ENCODE data around the gene ATP2A1.

The ATP2A1 gene

DNA sequence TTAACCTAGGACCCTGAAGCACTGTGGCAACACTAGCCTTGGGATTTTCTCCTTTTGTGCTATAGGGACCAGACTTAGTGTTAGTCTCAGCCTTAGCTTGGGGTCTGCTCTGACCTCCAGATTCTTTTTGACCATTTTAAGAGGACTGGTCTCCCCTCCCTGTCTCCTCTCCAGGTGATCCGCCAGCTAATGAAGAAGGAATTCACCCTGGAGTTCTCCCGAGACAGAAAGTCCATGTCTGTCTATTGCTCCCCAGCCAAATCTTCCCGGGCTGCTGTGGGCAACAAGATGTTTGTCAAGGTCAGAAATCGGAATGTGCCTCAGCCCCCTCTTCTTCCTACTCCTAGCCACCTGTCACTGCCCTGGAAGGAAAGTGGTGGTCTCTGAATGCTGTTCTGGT is 19.5 kb downstream of the ATP2A1 start:
- no peak for TF ChIP-seq CTCF (conservative IDR thresholded peaks at IDR 0.05; ENCODE audit: low read length)
- H3K4me3 ChIP-seq (ENCODE audit: low read length), result no peak overlapping the region
- DNase-seq (ENCODE audit: low read depth), result no peak

GRCh38 chr16:28898266-28898665 is 20.0 kb downstream of the ATP2A1 start:
- no peak for DNase-seq (ENCODE audit: low read depth)
- no peak overlapping the region for H3K4me3 ChIP-seq (ENCODE audit: low read length)
- TF ChIP-seq CTCF (conservative IDR thresholded peaks at IDR 0.05; ENCODE audit: low read length), result no peak

DNA sequence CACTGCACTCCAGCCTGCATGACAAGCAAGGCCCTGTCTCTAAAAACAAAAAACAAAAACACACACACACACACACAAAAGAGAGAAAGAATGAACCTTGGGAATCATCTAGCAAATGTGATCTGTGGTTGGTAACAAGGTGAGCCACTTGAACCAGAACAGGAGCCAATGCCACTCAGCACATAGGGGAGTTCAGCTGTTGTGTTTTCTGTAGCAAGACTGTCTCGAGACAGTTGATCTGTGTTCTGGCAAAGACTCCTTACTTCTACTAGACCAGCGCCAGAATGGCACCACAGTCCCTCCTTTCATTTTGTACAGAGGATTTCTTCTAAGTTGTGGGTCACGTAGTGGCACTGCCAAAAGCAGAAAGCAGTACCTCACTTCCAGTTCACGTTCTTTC is 20.7 kb downstream of the ATP2A1 start:
- TF ChIP-seq CTCF (conservative IDR thresholded peaks at IDR 0.05; ENCODE audit: low read length), result no peak
- no peak for DNase-seq (ENCODE audit: low read depth)
- no peak overlapping the region for H3K4me3 ChIP-seq (ENCODE audit: low read length)

- TF ChIP-seq CTCF (conservative IDR thresholded peaks at IDR 0.05; ENCODE audit: low read length), result no peak
- no peak for DNase-seq (ENCODE audit: low read depth)
- no peak overlapping the region for H3K4me3 ChIP-seq (ENCODE audit: low read length)
Measured at GRCh38 chr16:28899882-28900590, 21.7 kb downstream of the ATP2A1 start.

DNA sequence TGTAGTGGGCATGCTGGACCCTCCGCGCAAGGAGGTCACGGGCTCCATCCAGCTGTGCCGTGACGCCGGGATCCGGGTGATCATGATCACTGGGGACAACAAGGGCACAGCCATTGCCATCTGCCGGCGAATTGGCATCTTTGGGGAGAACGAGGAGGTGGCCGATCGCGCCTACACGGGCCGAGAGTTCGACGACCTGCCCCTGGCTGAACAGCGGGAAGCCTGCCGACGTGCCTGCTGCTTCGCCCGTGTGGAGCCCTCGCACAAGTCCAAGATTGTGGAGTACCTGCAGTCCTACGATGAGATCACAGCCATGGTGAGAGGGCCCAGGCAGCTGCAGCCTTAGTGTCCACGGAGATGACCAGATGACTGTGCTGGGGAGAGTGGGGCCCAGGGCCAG is 22.3 kb downstream of the ATP2A1 start:
- DNase-seq (ENCODE audit: low read depth), result no peak
- H3K4me3 ChIP-seq (ENCODE audit: low read length), result no peak overlapping the region
- TF ChIP-seq CTCF (conservative IDR thresholded peaks at IDR 0.05; ENCODE audit: low read length), result no peak

- no peak for TF ChIP-seq CTCF (conservative IDR thresholded peaks at IDR 0.05; ENCODE audit: low read length)
Measured at GRCh38 chr16:28901862-28902261, 23.6 kb downstream of the ATP2A1 start.

DNA sequence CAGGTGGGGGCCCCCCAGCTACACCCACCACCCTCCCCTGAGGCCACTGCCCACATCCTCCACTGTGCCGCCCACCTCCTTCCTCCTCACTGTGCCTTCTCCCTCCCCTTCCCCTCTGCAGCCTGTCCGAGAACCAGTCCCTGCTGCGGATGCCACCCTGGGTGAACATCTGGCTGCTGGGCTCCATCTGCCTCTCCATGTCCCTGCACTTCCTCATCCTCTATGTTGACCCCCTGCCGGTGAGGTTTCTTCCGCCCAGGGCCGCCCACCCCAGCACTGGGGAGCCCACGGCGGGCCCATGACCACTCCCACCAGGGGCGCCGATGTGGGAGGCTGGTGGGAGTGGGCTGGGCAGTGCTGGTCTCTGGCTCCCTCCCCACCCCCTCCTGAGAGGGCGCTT is 24.6 kb downstream of the ATP2A1 start:
- DNase-seq (ENCODE audit: low read depth), result no peak
- no peak overlapping the region for H3K4me3 ChIP-seq (ENCODE audit: low read length)
- TF ChIP-seq CTCF (conservative IDR thresholded peaks at IDR 0.05; ENCODE audit: low read length), result no peak

More at GRCh38 chr16:28901862-28902261, 23.6 kb downstream of the ATP2A1 start:
- no peak for DNase-seq (ENCODE audit: low read depth)
- no peak overlapping the region for H3K4me3 ChIP-seq (ENCODE audit: low read length)

Measured in AG10803 (cell line).